HepG2 (cell line): ENCODE measurements around the gene TUBB3. TPM values are rescaled to one million over a fixed set of nuclear protein-coding genes. Genes with fewer than 3 reads are reported as not detected.

Source experiments
- AKAP8 ChIP-seq: sonication (generic); formaldehyde crosslinking; IDR thresholded peaks from 2 replicates; pipeline ENCODE4 v1.5.1; 2020; ENCODE audit warnings: mild to moderate bottlenecking, missing genetic modification reagents
- ATM ChIP-seq: fragments of 450-650 bp; IDR thresholded peaks from 2 replicates; pipeline ENCODE4 v1.7.1; 2017; ENCODE audit warnings: mild to moderate bottlenecking, borderline replicate concordance
- ELF1 ChIP-seq: sonication (generic); formaldehyde crosslinking; IDR thresholded peaks from 2 replicates; pipeline ENCODE4 v1.4.0; 2020; ENCODE audit warnings: missing genetic modification reagents
- FOXO4 ChIP-seq: sonication (generic); formaldehyde crosslinking; conservative IDR thresholded peaks from 2 replicates; pipeline ENCODE4 v1.8.1; 2023; ENCODE audit warnings: missing genetic modification reagents
- KLF15 ChIP-seq: sonication (generic); formaldehyde crosslinking; IDR thresholded peaks from 2 replicates; pipeline ENCODE4 v1.8.1; 2023; ENCODE audit warnings: borderline replicate concordance, mild to moderate bottlenecking, inconsistent platforms, missing genetic modification reagents, mixed read lengths
- MLLT10 ChIP-seq: sonication (generic); formaldehyde crosslinking; IDR thresholded peaks from 2 replicates; pipeline ENCODE4 v1.4.0; 2020; ENCODE audit warnings: missing genetic modification reagents
- STAT6 ChIP-seq: sonication (generic); formaldehyde crosslinking; IDR thresholded peaks from 2 replicates; pipeline ENCODE4 v1.4.0; 2020; ENCODE audit warnings: missing genetic modification reagents, mild to moderate bottlenecking, borderline replicate concordance
- YY1 ChIP-seq: IDR thresholded peaks from 2 replicates; pipeline ENCODE4 v1.6.1; 2011; ENCODE audit warnings: low read length, low read depth, moderate library complexity, mild to moderate bottlenecking; ENCODE audit not compliant: insufficient read depth, insufficient replicate concordance
- ZHX2 ChIP-seq, 2 experiments: sonication (generic) in 1 of 2; formaldehyde crosslinking in 1 of 2; IDR thresholded peaks; 2 replicates each; pipeline versions ENCODE4 v1.6.1 to v1.9.0; 2014 to 2022; ENCODE audit warnings: antibody characterized with exemption in 1 of 2, borderline replicate concordance in 1 of 2, inconsistent platforms in 1 of 2, low read depth in 1 of 2, missing genetic modification reagents in 1 of 2
- ZNF331 ChIP-seq: sonication (generic); formaldehyde crosslinking; IDR thresholded peaks from 2 replicates; pipeline ENCODE4 v1.4.0; 2020; ENCODE audit warnings: missing genetic modification reagents
- ZNF552 ChIP-seq: sonication (generic); formaldehyde crosslinking; IDR thresholded peaks from 2 replicates; pipeline ENCODE4 v1.9.0; 2022; ENCODE audit warnings: missing genetic modification reagents, mild to moderate bottlenecking, borderline replicate concordance
- ZNF574 ChIP-seq: sonication (generic); formaldehyde crosslinking; IDR thresholded peaks from 2 replicates; pipeline ENCODE4 v1.4.0; 2020; ENCODE audit warnings: missing genetic modification reagents
- ZNF672 ChIP-seq: sonication (generic); formaldehyde crosslinking; IDR thresholded peaks from 2 replicates; pipeline ENCODE4 v1.8.1; 2022; ENCODE audit warnings: missing genetic modification reagents
- ZNF766 ChIP-seq: sonication (generic); formaldehyde crosslinking; IDR thresholded peaks from 2 replicates; pipeline ENCODE4 v1.5.0; 2020; ENCODE audit warnings: missing genetic modification reagents, borderline replicate concordance
- polyA plus RNA-seq, 8 experiments: library from polyadenylated mRNA; depleted of rRNA in 3 of 8; stranded (reverse) in 7 of 8; unstranded in 1 of 8; fragments of >200 nt; fragmentation: Illumina TruSeq in 4 of 8; extraction: Trizol in 4 of 8; gene quantifications; 2 replicates each; pipeline versions ENCODE4 v1.2.1 to v1.2.3, GENCODE V29; 2011 to 2016; ENCODE audit warnings: low read depth in 4 of 8, missing spikeins in 1 of 8, mixed read lengths in 1 of 8; ENCODE audit not compliant: insufficient read depth in 1 of 8
- total RNA-seq, 5 experiments: library from RNA; depleted of rRNA; stranded (reverse); fragments of >200 nt; fragmentation: Illumina TruSeq; extraction: Trizol; gene quantifications; 2 replicates each; pipeline ENCODE4 v1.2.3, GENCODE V29; 2016; ENCODE audit warnings: low read depth in 1 of 5

The TUBB3 gene
- total and polyA plus RNA-seq, 2 of the 13 experiments (the other 11 are each of a cell fraction or from before 2014, with no cell fraction given) = 110 to 185 TPM

GRCh38 chr16:89972244-89973234 lies 49.4 kb downstream of the TUBB3 start (continued):
- TF ChIP-seq MLLT10 (CRISPR knock-in tag) (no peak), AKAP8 (0 out of 2 replicates have a peak, but pooled peaks have one; percentile 78), ZNF552 (CRISPR knock-in tag) (no peak), ZNF766 (CRISPR knock-in tag) (peak; percentile 85), STAT6 (CRISPR knock-in tag) (peak; percentile 35; the same call in 1 of the 2 replicates), ZNF331 (CRISPR knock-in tag) (no peak), KLF15 (CRISPR knock-in tag) (0 out of 2 replicates have a peak, but pooled peaks have one; percentile 37), ZHX2 (IDR thresholded peaks at IDR 0.05; ENCODE audit: low read depth) (peak; percentile 88; the same call in 1 of the 2 replicates), ZHX2 (CRISPR knock-in tag; IDR thresholded peaks at IDR 0.05; ENCODE audit: borderline replicate concordance) (peak; percentile 45; the same call in 1 of the 2 replicates), YY1 (peak; percentile 80), ZNF672 (CRISPR knock-in tag) (no peak), ATM (no peak), FOXO4 (peak; percentile 97), ELF1 (CRISPR knock-in tag) (no peak), ZNF574 (CRISPR knock-in tag) (peak; percentile 95)
